ENCODE data around the gene DNAH12. TPM values are rescaled to one million over a fixed set of nuclear protein-coding genes. Genes with fewer than 3 reads are reported as not detected.
"Not testable (repeated sequence)": the region's sequence is repeated elsewhere in the genome, so short reads cannot be mapped to it uniquely, and the experiment has no call there.

DNAH12 gene
- polyA plus RNA-seq, 1 donor from 2014 or later: 1.8 TPM

DNA sequence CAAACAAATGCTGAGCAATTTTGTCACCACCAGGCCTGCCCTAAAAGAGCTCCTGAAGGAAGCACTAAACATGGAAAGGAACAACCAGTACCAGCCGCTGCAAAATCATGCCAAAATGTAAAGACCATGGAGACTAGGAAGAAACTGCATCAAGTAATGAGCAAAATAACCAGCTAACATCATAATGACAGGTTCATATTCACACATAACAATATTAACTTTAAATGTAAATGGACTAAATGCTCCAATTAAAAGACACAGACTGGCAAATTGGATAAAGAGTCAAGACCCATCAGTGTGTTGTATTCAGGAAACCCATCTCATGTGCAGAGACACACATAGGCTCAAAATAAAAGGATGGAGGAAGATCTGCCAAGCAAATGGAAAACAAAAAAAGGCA lies 217.6 kb downstream of the DNAH12 start:
- not testable (repeated sequence) for H3K36me3 ChIP-seq (ENCODE audit: insufficient read depth, low read length); H3K9me2 ChIP-seq (ENCODE audit: insufficient read depth, low read length); H3K4me2 ChIP-seq (ENCODE audit: low read length); H3K27me3 ChIP-seq (ENCODE audit: insufficient read depth, low read depth, low read length); H3K27ac ChIP-seq (ENCODE audit: low read length); H3K9ac ChIP-seq (ENCODE audit: low read length); H3K79me2 ChIP-seq (replicated peaks; ENCODE audit: insufficient read depth, low read length); H3K4me3 ChIP-seq (ENCODE audit: low read length); H3K9me3 ChIP-seq (ENCODE audit: low read length); H2AFZ ChIP-seq (ENCODE audit: low read depth, low read length); H3F3A ChIP-seq (ENCODE audit: insufficient read depth, low read length, poor library complexity, severe bottlenecking); H4K20me1 ChIP-seq (ENCODE audit: insufficient read depth)

DNA sequence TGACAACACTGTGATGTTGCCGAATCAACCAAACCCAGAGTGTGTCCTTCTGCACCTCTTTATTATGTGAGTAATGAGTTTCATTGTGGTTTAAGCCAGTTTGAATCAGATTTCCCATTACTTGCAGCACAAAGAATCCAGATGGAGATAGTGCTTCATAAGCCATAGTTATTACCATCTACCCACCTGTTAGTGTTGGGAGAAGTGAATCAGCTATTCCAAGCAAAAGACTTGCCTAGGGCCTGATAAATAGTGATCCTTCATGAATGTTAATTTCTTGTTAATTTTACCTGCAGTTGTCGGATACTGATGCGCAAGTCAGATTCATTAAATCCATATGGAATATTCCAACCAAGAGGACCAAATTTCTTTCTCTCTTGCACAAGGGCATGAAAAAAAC lies 229.9 kb downstream of the DNAH12 start:
- no peaks in the 10 kb centered on the region for H3K9me2 ChIP-seq (ENCODE audit: insufficient read depth, low read length)
- no peak for TF ChIP-seq RAD21 (conservative IDR thresholded peaks at IDR 0.05)
- no peak for TF ChIP-seq EZH2 (IDR thresholded peaks at IDR 0.05; ENCODE audit: borderline replicate concordance, insufficient read depth, low read length, poor library complexity, severe bottlenecking)
- TF ChIP-seq EP300 (conservative IDR thresholded peaks at IDR 0.05; ENCODE audit: poor library complexity, severe bottlenecking): no peak
- TF ChIP-seq TAF1 (IDR thresholded peaks at IDR 0.05; ENCODE audit: low read depth): no peak
- no peak for TF ChIP-seq MXI1 (conservative IDR thresholded peaks at IDR 0.05; ENCODE audit: poor library complexity, severe bottlenecking)
- no peak for TF ChIP-seq SMC3 (conservative IDR thresholded peaks at IDR 0.05; ENCODE audit: poor library complexity)

DNA sequence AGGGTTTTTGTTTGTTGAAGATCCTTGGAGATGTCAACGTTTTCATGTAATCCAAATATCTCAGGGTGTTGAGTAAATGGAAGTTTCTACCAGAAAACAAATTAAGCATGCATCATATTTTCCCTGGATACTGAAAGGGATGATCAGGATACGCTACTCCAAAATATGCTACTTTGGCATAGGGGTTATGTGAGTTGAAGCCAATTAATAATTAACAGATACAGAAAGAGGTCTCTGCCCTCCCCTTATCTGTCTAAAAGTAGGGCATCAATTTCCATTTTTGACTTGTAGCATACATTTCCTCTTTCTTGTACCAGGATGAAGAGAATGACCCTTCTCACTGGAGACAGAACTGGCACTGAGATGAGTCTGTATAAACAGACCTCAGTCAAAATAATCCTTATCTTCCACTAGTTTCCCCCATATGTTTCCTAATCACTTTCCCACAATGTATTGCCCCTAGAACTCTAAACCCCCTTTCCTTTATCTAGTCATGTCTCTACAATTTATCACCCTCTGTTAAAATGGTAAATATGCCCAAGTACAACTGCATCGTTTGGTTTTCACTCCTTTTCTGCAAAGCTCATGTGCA lies 234.3 kb downstream of the DNAH12 start:
- Histone ChIP-seq H3F3A (ENCODE audit: insufficient read depth, low read length, poor library complexity, severe bottlenecking) (no peaks in the 10 kb centered on the region), H3K79me2 (replicated peaks; ENCODE audit: insufficient read depth, low read length) (no peaks in the 10 kb centered on the region), H2AFZ (ENCODE audit: low read depth, low read length) (no peak overlapping the region), H3K27me3 (ENCODE audit: insufficient read depth, low read depth, low read length) (no peaks in the 10 kb centered on the region), H3K9me3 (ENCODE audit: low read length) (no peaks in the 10 kb centered on the region), H4K20me1 (ENCODE audit: insufficient read depth) (no peaks in the 10 kb centered on the region), H3K4me3 (ENCODE audit: low read length) (no peak overlapping the region), H3K9me2 (ENCODE audit: insufficient read depth, low read length) (no peaks in the 10 kb centered on the region), H3K4me2 (ENCODE audit: low read length) (no peak overlapping the region), H3K9ac (ENCODE audit: low read length) (no peak overlapping the region), H3K36me3 (ENCODE audit: insufficient read depth, low read length) (no peaks in the 10 kb centered on the region), H3K27ac (ENCODE audit: low read length) (no peak overlapping the region)
- TF ChIP-seq, protein P1, sequence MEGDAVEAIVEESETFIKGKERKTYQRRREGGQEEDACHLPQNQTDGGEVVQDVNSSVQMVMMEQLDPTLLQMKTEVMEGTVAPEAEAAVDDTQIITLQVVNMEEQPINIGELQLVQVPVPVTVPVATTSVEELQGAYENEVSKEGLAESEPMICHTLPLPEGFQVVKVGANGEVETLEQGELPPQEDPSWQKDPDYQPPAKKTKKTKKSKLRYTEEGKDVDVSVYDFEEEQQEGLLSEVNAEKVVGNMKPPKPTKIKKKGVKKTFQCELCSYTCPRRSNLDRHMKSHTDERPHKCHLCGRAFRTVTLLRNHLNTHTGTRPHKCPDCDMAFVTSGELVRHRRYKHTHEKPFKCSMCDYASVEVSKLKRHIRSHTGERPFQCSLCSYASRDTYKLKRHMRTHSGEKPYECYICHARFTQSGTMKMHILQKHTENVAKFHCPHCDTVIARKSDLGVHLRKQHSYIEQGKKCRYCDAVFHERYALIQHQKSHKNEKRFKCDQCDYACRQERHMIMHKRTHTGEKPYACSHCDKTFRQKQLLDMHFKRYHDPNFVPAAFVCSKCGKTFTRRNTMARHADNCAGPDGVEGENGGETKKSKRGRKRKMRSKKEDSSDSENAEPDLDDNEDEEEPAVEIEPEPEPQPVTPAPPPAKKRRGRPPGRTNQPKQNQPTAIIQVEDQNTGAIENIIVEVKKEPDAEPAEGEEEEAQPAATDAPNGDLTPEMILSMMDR (IDR thresholded peaks at IDR 0.05; ENCODE audit: poor library complexity, severe bottlenecking): no peak
- TF ChIP-seq MXI1 (conservative IDR thresholded peaks at IDR 0.05; ENCODE audit: poor library complexity, severe bottlenecking): no peak
- TF ChIP-seq TAF1 (IDR thresholded peaks at IDR 0.05; ENCODE audit: low read depth): no peak
- TF ChIP-seq, protein P2, sequence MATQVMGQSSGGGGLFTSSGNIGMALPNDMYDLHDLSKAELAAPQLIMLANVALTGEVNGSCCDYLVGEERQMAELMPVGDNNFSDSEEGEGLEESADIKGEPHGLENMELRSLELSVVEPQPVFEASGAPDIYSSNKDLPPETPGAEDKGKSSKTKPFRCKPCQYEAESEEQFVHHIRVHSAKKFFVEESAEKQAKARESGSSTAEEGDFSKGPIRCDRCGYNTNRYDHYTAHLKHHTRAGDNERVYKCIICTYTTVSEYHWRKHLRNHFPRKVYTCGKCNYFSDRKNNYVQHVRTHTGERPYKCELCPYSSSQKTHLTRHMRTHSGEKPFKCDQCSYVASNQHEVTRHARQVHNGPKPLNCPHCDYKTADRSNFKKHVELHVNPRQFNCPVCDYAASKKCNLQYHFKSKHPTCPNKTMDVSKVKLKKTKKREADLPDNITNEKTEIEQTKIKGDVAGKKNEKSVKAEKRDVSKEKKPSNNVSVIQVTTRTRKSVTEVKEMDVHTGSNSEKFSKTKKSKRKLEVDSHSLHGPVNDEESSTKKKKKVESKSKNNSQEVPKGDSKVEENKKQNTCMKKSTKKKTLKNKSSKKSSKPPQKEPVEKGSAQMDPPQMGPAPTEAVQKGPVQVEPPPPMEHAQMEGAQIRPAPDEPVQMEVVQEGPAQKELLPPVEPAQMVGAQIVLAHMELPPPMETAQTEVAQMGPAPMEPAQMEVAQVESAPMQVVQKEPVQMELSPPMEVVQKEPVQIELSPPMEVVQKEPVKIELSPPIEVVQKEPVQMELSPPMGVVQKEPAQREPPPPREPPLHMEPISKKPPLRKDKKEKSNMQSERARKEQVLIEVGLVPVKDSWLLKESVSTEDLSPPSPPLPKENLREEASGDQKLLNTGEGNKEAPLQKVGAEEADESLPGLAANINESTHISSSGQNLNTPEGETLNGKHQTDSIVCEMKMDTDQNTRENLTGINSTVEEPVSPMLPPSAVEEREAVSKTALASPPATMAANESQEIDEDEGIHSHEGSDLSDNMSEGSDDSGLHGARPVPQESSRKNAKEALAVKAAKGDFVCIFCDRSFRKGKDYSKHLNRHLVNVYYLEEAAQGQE (IDR thresholded peaks at IDR 0.05; ENCODE audit: borderline replicate concordance): no peak
- no peak for TF ChIP-seq POLR2AphosphoS5 (IDR thresholded peaks at IDR 0.05)
- no peak for TF ChIP-seq SMC3 (conservative IDR thresholded peaks at IDR 0.05; ENCODE audit: poor library complexity)
- TF ChIP-seq EP300 (conservative IDR thresholded peaks at IDR 0.05; ENCODE audit: poor library complexity, severe bottlenecking): no peak
- no peak for TF ChIP-seq RAD21 (conservative IDR thresholded peaks at IDR 0.05)
- no peak for TF ChIP-seq EZH2 (IDR thresholded peaks at IDR 0.05; ENCODE audit: borderline replicate concordance, insufficient read depth, low read length, poor library complexity, severe bottlenecking)

More for the DNA sequence above, 229.9 kb downstream of the DNAH12 start:
- H3K27ac ChIP-seq (ENCODE audit: low read length): no peak overlapping the region
- no peaks in the 10 kb centered on the region for H3K79me2 ChIP-seq (replicated peaks; ENCODE audit: insufficient read depth, low read length)
- no peak overlapping the region for H3K4me3 ChIP-seq (ENCODE audit: low read length)
- H3K9ac ChIP-seq (ENCODE audit: low read length): no peak overlapping the region
- no peaks in the 10 kb centered on the region for H4K20me1 ChIP-seq (ENCODE audit: insufficient read depth)
- H3F3A ChIP-seq (ENCODE audit: insufficient read depth, low read length, poor library complexity, severe bottlenecking): no peaks in the 10 kb centered on the region
- no peak overlapping the region for H2AFZ ChIP-seq (ENCODE audit: low read depth, low read length)
- peaks cover 4% of the 10 kb centered on the region for H3K9me3 ChIP-seq (ENCODE audit: low read length)
- H3K36me3 ChIP-seq (ENCODE audit: insufficient read depth, low read length): no peaks in the 10 kb centered on the region
- H3K4me2 ChIP-seq (ENCODE audit: low read length): no peak overlapping the region
- H3K27me3 ChIP-seq (ENCODE audit: insufficient read depth, low read depth, low read length): no peaks in the 10 kb centered on the region

DNA sequence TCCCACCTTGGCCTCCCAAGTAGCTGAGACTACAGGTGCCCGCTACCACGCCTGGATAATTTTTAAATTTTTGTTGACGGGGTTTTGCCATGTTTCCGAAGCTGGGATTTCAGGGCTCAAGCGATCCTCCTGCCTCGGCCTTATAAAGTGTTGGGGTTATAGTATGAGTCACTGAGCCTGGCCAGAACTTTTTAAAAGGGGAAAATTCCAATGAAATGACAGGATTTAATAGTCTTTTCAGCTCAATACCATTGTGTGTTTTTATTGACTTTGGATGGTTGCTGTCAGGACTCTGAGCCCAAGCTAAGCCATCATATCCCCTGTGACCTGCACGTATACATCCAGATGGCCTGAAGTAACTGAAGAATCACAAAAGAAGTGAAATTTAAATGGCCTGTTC lies 240.6 kb downstream of the DNAH12 start:
- not testable (repeated sequence) for H3K4me2 ChIP-seq (ENCODE audit: low read length); H3K9me3 ChIP-seq (ENCODE audit: low read length); H4K20me1 ChIP-seq (ENCODE audit: insufficient read depth); H3F3A ChIP-seq (ENCODE audit: insufficient read depth, low read length, poor library complexity, severe bottlenecking); H3K36me3 ChIP-seq (ENCODE audit: insufficient read depth, low read length); H2AFZ ChIP-seq (ENCODE audit: low read depth, low read length); H3K27me3 ChIP-seq (ENCODE audit: insufficient read depth, low read depth, low read length); H3K9ac ChIP-seq (ENCODE audit: low read length); H3K9me2 ChIP-seq (ENCODE audit: insufficient read depth, low read length); H3K4me3 ChIP-seq (ENCODE audit: low read length); H3K79me2 ChIP-seq (replicated peaks; ENCODE audit: insufficient read depth, low read length); H3K27ac ChIP-seq (ENCODE audit: low read length)

Measured in neural cell (in vitro differentiated cells).